Stimulated activated naive CD4-positive, alpha-beta T cell treated with Interleukin-2 at 50 U/mL for 16 hours (primary cell): ENCODE data around the gene DIP2C.
"Not testable (repeated sequence)": the region's sequence is repeated elsewhere in the genome, so short reads cannot be mapped to it uniquely, and the experiment has no call there.

Experiments
- DNase-seq: peaks from one replicate; lab custom pipeline; 2025; lab: John Stamatoyannopoulos, UW

Gene DIP2C

DNA sequence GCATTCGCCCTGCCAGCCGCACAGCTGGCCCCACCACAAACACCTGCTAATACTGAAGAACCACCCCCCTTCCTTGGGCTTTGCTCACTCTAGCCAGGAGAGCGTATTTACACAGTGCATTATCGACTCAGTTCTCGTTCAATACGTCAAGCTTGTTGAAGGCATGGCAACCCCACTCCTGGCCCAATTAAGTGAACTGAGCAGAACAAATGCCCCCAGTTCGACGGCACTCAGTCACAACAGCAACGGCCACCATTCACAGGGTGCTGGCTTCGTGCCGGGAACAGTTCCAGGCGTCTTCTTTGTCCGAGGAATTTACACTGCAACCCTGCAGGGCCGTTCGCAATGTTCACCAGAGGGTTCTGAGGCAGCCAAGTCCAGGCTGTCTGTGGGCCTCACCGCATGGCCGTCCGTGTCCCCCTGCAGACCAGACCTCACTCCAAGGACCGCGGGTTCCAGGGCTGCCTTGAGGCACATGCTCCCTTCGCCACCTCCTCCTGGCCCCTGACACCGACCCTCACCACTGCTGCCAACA, 175.3 kb downstream of the DIP2C start:
- no peak for DNase-seq

DNA sequence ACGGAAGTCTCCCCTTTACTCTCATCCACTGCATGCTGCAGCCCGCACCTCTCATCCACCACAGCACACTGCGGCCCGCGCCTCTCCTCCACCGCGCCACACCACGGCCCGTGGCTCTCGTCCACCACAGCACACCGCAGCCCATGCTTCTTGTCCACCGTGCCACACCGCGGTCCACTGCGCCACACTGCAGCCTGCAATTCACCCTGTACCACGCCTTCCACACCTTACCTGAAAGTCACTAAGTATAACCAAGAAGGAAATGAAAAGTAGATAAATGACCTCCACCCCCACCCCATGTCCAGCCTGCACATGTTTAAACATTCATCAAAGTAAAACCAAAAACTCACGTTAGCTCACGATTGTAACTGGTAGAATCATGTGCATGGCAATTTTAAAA, 176.1 kb downstream of the DIP2C start:
- DNase-seq = no peak

DNA sequence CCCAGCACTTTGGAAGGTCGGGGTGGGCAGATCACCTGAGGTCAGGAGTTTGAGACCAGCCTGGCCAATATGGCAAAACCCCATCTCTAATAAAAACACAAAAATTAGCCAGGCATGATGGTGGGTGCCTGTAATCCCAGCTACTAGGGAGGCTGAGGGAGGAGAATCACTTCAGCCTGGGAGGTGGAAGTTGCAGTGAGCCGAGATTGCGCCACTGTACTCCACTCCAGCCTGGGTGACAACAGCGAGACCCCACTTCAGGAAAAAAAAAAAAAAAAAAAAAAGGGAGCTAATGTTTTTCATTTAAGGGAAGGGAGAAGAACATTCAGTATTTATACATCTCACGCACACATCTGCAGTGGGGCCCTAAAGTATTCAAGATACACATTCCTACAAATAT, 176.8 kb downstream of the DIP2C start:
- not testable (repeated sequence) for DNase-seq

DNA sequence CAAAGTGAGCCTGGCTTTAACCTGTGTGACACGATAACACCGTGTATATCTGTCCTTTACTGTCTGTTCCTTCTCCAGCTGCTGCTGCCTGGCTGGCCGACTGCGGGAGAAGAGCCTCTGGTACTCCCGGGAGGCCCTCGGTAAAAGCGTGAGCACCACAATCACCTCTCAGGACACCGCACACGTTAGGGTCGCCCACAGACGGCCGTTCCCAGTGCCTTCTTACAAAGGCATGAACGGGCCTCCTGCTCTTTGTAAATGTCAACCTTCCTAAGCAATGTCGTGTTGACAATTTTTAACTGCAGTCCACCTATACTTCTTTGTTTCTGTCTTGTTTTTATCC, 177.6 kb downstream of the DIP2C start:
- no peak for DNase-seq

DNA sequence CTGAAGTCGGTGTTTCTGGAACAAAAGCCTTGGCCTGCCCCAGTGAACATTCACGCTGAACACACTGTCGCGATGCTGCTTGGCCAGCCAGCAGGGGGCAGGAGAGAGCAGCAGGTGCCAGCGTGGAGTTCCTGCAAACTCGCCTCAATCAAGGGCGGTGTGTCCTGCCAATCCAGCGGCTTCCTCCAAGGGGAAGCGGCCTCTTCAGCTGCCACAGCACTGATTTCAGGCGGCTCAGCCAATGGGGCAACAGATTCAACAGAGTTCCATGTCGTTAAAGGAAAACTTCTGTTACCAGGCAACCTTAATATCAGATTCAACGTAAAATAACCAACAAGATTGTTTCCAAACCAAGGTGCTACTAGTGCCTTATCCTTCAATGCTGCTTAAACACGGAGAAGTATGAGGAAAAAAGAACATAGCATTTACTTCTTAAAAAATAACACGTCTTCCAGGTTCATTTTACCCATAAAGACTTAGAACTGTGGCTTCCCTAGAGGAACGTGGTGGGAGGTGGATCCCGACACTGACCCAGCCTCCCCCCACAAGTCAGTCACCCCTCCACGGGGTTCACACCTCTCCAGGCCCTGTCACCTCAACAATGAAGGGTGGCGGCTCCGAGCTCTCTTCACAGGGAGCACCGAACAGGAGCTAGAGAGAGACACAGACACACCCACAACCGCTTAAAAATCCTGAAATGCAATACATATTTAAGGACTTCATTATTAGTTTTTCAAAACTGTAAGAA, 178.2 kb downstream of the DIP2C start:
- DNase-seq = peak; percentile 65

DNA sequence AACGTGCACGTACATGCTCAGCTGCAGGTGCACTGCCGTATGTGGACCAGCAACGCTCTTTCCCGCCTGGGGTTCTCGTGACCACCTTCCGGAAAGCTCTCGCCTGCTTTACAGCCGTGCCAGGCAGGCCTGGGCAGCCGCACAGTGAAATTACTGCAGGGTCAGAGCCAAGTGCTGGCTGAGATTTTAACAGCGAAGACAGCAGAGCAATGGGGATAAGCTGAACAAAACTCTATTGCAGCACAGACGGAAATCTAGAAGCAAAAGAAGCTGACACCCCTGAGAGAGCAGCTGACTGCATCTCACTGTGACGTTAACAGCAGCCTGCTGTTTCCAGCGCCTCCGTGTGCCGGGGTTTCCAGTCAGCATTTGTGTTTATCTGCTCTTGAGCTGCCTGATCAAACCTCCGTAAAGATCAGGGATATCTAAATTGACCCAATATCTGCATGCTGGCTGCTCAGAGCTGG, 179.0 kb downstream of the DIP2C start:
- DNase-seq = no peak

DNA sequence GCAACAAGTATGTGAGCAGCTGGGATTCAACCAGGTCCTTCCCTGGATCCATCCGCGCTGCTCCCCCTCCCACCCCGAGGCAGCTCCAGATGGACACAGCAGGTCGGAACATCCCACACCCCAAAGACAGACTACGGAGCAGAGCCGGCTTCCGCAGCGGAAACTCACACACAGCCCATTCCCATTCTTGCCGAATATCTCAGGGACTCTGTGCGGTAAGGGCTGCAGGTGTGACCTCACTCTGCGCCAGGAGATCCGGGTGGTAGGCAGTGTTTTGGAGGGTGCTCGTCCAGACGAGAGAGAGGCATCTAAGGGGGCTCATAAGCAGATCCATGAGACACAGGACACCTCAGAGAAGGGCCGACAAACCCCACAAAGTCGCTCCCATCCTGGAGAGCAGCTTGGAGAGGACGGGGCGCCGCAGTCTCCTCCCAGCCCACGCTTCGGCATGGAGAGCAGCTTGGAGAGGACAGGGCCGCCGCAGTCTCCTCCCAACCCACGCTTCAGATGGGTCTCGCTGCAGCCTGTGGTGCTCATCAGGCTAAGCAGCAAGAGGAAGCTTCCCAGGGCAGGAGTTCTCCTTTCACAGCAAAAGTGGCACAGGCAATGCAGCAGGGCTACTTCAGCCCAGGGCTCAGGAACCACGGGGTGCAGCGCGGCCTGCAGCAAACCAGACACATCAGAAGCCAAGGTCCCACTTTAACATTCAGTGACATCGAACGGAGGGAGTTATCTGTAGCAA, 179.9 kb downstream of the DIP2C start:
- DNase-seq = no peak

DNA sequence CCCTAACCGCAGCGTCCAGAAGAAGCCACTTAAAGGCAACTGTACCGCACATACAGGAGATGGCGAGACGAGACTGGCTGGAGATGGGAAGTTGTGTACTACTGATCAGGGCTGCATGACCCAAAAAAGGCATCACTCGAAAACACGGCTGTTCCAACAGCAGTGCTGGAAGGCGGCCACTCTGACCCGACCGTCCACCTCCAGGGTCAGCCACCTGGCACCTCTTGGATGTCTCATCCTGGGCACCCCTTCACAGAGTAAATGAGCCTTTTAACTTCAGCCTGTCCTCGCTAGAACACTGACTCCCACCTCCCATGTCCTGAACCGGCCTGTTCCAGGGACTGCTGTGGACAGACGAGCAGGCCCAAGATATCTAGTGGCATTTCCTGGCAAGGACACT, 180.7 kb downstream of the DIP2C start:
- DNase-seq = no peak

DNA sequence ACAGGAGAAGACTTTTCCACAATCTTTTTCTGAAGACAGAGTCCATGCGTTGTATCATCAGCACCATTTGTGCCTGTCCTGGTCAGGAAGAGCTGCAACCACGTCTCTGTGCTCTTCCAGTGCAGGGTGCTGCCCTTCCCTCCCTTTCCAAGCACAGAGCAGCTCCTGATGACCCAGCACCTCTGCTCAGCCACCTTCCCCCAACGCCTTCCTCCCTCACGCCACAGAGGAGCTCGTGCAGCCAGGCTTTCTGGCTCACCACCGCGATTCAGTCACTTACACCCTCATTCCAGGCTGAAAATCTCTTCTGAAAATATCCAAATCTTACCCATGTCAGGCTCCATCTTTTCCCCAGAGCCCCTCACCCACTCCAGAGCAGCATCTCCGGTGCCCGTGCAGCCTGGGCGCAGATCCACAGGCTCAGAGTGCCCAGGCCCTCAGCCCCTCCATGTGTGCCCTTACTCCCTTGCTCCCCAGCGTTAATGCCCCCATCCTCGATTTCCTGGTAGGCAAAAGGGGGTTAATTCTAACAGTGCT, 181.5 kb downstream of the DIP2C start:
- no peak for DNase-seq

DNA sequence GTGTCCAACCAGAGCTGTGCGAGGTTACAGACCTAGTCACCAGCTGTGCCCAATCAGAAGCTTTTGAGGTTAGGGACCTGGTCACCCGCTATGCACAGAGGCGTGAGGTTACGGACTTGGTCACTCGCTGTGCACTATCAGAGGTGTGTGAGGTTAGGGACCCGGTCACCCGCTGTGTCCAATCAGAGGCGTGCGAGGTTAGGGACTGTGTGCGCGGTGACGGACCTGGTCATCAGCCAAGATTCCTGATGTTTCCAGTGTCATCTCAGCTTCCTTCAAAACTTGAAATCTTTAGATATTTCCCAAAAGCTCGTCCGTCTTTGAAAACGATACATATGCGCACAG, 182.1 kb downstream of the DIP2C start:
- no peak for DNase-seq

DNA sequence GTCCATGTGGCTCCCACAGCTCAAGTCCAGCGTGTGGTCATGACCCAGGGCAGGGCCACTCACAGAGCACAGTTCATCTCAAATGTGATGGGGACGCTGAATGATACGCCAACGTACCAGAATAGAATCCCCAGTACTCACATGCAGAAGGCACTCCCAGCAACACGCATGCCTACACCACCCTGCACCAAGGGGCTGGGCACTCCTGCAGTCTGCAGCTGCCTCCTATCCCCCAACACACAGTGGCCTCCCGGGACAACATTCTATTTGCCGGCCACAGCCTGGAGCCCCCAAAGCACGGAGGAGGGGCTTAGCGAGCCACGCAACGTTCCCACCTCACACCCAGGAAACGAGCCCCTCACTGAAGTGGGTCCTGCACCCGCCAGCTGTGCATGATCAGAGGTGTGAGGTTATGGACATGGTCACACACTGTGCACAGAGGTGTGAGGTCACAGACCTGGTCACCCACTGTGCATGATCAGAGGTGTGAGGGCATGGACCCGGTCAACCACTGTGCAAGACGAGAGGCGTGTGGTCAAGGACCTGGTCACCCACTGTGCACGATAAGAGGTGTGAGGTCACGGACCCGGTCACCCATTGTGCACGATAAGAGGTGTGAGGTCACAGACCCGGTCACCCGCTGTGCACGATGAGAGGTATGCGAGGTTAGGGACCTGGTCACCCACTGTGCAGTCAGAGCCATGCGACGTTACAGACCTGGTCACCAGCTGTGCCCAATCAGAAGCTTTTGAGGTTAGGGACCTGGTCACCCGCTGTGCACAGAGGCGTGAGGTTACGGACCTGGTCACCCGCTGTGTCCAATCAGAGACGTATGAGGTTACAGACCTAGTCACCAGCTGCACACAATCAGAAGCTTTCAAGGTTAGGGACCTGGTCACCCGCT, 182.8 kb downstream of the DIP2C start:
- DNase-seq = no peak

DNA sequence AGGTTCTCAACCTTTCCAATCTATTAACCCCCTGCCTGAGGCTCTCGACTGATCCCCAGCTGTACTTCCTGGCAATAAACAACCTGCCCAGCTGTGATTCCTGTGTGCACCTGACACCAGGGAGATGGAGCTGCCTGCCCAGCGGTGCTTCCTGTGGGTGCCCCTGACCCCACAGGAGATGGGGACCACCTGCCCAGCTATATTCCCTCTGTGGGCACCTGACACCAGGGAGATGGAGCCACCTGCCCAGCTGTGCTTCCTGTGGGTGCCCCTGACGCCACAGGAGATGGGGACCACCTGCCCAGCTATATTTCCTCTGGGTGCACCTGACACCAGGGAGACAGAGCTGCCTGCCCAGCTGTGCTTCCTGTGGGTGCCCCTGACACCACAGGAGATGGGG, 184.0 kb downstream of the DIP2C start:
- no peak for DNase-seq

DNA sequence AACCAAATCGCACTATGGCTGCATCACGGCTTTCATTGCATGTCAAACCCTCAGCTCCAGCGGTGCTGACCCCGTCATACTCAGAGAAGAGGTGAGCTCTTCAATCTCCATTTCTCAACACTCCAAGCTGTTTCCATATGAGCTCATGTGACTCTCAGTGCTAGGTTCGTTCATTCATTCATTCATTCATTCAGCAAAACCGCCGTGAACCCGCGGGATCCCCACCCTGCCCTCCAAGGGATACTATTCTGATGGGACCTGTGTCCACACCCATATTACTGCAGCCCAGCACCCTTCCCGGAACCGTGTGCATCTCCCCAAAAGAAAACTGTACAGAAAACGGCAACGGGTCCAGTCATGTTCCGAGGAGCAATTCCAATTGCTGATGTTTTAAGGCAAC, 184.7 kb downstream of the DIP2C start:
- no peak for DNase-seq

DNA sequence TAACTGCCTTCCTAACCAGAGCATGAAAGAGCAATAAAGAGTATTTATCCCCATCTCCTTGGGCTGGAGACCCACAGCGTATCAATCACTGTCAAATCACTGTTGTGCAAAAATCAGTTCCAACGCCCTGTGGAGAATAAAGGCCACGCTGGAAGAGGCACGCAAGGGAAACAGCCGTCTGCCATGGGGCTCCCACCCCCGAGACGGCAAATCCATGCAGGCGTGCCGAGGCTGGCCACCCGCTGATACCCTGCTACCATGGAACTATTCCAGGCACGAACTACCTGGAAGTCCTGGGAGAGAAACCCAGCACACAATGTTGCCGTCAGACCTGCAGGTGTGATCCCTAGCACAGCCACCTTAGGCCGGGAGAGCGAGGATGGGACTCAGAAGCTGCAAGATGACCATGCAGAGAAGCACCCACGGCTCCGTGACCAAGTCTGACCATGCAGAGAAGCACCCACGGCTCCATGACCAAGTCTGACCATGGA, 185.3 kb downstream of the DIP2C start:
- no peak for DNase-seq

DNA sequence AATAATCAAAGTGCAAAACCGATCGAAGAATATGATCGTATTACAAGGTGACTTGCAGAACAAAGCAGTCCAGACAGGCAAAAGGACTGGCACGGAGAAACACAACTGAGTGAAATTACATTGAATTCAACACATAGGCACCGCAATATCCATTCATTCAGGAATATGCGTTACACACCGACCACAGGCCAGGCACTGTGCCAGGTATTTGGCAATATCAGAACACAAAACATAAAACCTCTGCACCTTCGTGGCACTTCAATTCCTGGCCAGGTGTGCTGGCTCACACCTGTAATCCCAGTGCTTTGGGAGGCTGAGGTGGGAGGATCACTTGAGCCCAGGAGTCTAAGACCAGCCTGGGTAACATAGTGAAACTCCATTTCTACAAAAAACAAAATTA, 187.9 kb downstream of the DIP2C start:
- DNase-seq = no peak

DNA sequence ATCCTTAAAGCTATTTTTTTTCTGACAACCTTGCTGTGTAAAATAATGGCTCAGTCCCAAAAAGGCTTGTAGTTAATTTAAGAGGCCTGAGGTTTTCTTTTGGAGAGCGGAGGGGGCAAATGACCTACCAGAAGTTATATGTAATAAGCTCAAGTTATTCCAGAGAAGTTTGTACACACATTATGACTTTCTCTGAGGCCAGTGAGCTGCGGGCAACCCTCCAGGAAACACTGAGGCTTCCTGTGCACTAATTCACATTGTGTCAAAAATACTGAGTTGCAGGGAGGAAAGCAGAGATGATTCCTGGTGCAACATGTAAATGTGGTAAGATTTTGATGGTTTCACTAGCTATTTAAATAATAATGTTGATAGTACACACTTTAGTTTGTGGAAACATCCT, 188.6 kb downstream of the DIP2C start:
- DNase-seq = no peak

DNA sequence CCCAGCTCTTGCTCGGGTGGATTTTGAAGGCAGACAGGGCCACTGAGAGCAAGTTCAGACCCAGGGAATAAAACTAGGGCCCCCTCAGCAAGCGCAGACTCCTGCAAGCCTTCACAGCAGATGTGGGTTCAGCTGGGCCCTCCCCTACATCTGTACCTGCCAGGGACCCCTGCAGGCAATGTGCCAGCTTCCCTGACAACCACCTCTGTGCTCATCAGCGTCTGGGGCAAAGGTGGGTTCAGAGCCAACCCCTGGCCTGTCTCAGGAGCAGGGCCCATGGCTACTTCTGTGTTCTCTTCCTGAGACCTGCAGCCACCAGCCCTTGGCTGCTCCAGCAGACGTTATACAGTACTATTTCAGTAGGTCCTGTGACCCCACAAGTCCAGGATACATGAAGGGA, 189.5 kb downstream of the DIP2C start:
- no peak for DNase-seq

DNA sequence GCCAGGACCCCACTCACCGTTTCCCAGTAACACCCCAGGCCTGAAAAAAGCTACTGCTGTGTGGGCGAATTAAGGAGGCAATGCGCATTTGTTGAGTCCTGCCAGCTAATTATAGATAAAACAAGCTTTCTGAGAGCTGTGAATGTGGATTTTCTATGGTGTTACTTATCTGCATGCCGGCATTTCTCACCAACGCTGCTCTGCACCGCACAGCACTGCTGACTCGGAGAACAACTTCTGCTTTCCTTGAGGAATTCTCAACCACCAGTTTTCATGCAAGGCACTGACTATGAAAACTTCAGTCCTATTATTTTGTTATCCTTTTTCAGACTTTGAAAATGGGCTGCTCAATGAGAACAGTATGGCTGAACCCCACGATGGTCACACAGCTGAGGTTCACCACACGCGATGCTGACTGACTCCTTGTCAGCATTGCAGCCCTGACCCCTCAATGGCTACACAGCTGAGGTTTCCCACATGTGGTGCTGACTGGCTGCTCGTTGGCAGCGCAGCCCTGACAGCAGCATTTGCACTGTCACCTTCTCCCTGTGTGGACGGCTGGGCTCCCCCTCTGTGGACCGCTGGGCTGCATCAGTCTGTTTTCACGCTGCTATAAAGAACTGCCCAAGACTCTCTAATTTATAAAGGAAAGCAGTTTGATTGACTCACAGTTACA, 190.6 kb downstream of the DIP2C start:
- DNase-seq = no peak

DNA sequence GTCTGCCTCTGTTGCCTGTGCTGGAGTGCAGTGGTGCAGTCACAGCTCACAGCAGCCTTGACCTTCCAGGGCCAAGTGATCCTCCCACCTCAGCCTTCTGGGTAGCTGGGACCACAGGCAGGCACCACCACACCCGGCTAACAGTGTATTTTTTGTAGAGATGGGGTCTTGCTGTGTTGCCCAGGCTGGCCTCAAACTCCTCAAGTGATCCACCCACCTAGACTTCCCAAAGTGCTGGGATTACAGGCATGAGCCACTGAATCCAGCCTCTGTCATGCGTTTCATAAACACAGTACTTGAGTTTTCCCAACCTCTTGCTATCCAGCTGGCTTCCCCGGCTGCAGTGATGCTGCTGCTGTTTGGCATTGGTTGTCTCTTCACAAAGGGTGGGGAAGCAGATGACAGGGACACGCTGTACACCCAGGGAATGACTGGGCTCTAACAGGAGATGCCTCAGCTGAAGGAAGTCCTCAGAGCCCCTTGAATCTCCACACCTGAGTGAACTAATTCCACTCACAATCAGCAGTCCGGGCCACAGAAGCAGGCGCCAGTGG, 191.5 kb downstream of the DIP2C start:
- DNase-seq = no peak

DNA sequence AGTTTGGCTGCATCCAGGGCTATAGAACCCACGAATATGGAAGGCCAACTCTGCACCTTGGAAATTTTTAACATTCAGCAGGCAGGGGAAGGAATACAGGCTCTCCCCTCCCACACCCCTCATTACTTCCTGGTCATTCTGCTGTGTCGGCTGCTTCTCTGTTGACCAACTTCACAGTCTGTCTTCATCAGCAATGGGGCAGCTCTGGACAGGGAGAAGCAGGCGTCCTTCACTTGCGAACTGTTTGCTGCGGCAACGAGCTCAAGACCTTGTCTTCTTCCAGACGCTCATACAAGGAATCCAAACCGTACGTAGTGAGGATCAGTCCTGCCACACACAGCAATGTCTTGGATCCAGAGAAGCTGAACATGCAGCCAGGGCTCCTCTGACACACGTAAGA, 192.2 kb downstream of the DIP2C start:
- DNase-seq = no peak

DNA sequence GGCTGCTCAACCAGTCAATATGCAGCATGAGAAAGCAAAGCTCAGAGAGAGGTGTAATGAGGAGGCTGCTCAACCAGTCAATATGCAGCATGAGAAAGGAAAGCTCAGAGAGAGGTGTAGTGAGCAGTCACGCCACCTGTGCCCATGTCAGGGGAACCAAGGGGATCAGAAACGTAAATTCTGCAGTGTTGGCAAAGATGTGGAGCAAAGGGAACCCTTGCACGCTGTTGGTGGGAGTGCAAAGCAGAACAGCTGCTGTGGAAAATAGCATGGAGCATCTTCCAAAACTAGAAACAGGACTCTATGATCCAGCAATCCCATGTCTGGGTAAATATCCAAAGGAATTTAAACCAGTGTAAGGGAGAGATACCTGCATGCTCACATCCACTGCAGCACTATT, 194.9 kb downstream of the DIP2C start:
- no peak for DNase-seq
